Caco-2 (cell line): ENCODE results near the gene RCHY1. TPM values are rescaled to one million over a fixed set of nuclear protein-coding genes. Genes with fewer than 3 reads are reported as not detected.
"Not testable (repeated sequence)": the region's sequence is repeated elsewhere in the genome, so short reads cannot be mapped to it uniquely, and the experiment has no call there.

Source experiments
- BruUV-seq: library from RNA; stranded (reverse); fragments of 400-500 nt; replicated peaks from 2 replicates; lab custom pipeline; 2021; lab: Mats Ljungman, UMichigan
- CTCF ChIA-PET: fragments of 300-600 bp; sonication (Branson Sonifier 250); formaldehyde crosslinking; loops from one replicate; lab custom pipeline; 2022; ENCODE audit warnings: antibody characterized with exemption; lab: Charles Lee
- POLR2A ChIA-PET: fragments of 300-600 bp; sonication (Branson Sonifier 250); formaldehyde crosslinking; loops from one replicate; lab custom pipeline; 2022; ENCODE audit warnings: antibody characterized with exemption; lab: Charles Lee
- DNase-seq, 2 experiments: peaks; one replicate each; pipeline versions ENCODE4 v3.0.0 to v3.0.0-alpha.2; 2020 to 2022
- H3K27me3 ChIP-seq: replicated peaks from 2 replicates; pipeline ENCODE4 v1.6.0; 2011; ENCODE audit warnings: low read length; ENCODE audit not compliant: control insufficient read depth, insufficient read depth
- H3K36me3 ChIP-seq: 2 replicates; pipeline ENCODE4 v1.5.1; 2011; ENCODE audit warnings: low read length; ENCODE audit not compliant: control insufficient read depth, insufficient read depth
- H3K4me1 ChIP-seq: fragments of 250-450 bp; sonication (Bioruptor Pico); 2 replicates; pipeline ENCODE4 v1.5.1; 2020; ENCODE audit warnings: mild to moderate bottlenecking
- H3K4me3 ChIP-seq: 2 replicates; pipeline ENCODE4 v1.5.1; 2011; ENCODE audit warnings: low read depth, mild to moderate bottlenecking, control low read depth, low read length
- H3K9me3 ChIP-seq: fragments of 250-450 bp; sonication (Bioruptor Pico); 2 replicates; pipeline ENCODE4 v1.5.1; 2020; ENCODE audit warnings: mild to moderate bottlenecking, moderate library complexity
- H3K27ac Mint-ChIP-seq: one replicate; pipeline ENCODE4 v1.8.0; 2022; ENCODE audit warnings: mixed read lengths; ENCODE audit not compliant: unreplicated experiment
- H3K27me3 Mint-ChIP-seq: one replicate; pipeline ENCODE4 v1.8.0; 2022; ENCODE audit warnings: mixed read lengths; ENCODE audit not compliant: insufficient read depth, unreplicated experiment
- H3K36me3 Mint-ChIP-seq: one replicate; pipeline ENCODE4 v1.8.0; 2022; ENCODE audit warnings: mild to moderate bottlenecking, mixed read lengths; ENCODE audit not compliant: insufficient read depth, unreplicated experiment
- H3K4me1 Mint-ChIP-seq: one replicate; pipeline ENCODE4 v1.8.0; 2022; ENCODE audit warnings: low read depth, mixed read lengths; ENCODE audit not compliant: unreplicated experiment
- H3K4me3 Mint-ChIP-seq: one replicate; pipeline ENCODE4 v1.8.0; 2022; ENCODE audit warnings: mild to moderate bottlenecking, moderate library complexity, mixed read lengths; ENCODE audit not compliant: unreplicated experiment
- H3K9me3 Mint-ChIP-seq: one replicate; pipeline ENCODE4 v1.8.0; 2022; ENCODE audit warnings: mixed read lengths; ENCODE audit not compliant: unreplicated experiment
- intact Hi-C: fragments of 100-400 bp; cut with micrococcal nuclease; formaldehyde crosslinking; loops from one replicate; pipeline ENCODE4 v1.10.0; 2022; ENCODE audit not compliant: unreplicated experiment
- total RNA-seq: library from RNA; stranded (reverse); gene quantifications from 2 replicates; pipeline ENCODE4 v1.2.3, GENCODE V29; 2022
- TF ChIP-seq, protein P1 (sequence below), 2 experiments: fragments of 200-600 bp in 1 of 2; IDR thresholded peaks; 1 replicate in 1 of 2; 2 replicates in 1 of 2; pipeline versions ENCODE4 v1.5.1 to v1.8.0; 2011 to 2022; ENCODE audit warnings: antibody characterized with exemption in 1 of 2, control low read depth in 1 of 2, inconsistent platforms in 1 of 2, low read depth in 1 of 2, low read length in 1 of 2, mild to moderate bottlenecking in 1 of 2, moderate library complexity in 1 of 2; ENCODE audit not compliant: insufficient read depth in 1 of 2, severe bottlenecking in 1 of 2, unreplicated experiment in 1 of 2

Gene RCHY1
- total RNA-seq, 1 experiment from 2014 or later = 38.2 TPM

DNA sequence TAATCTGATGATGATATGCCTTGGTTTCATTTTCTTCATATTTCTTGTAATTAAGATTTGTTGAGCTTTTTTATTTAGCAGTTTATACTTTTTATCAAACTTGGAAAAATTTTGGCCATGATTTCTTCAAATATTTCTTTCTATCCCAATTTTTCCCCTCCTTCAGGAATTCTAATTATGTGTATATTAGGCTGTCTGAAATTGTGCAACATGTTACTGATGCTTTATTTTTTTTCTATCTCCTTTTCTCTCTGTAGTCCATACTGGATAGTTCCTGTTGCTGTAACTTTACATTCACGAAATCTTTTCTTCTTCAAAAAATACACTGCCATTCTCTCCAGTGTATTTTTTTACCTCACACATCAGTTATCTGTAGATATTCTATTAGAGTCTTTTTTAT is 10.9 kb upstream of the RCHY1 start:
- Histone ChIP-seq H3K36me3 (no peaks in the 10 kb centered on the region), H3K4me3 (no peak overlapping the region), H3K4me1 (no peaks in the 10 kb centered on the region), H3K27me3 (no peaks in the 10 kb centered on the region), H3K9me3 (no peaks in the 10 kb centered on the region)
- BruUV-seq = no TSS peak
- no peaks in the 10 kb centered on the region for H3K4me1 Mint-ChIP-seq
- H3K27ac Mint-ChIP-seq = no peak overlapping the region
- no peak for DNase-seq
- TF ChIP-seq, protein P1, sequence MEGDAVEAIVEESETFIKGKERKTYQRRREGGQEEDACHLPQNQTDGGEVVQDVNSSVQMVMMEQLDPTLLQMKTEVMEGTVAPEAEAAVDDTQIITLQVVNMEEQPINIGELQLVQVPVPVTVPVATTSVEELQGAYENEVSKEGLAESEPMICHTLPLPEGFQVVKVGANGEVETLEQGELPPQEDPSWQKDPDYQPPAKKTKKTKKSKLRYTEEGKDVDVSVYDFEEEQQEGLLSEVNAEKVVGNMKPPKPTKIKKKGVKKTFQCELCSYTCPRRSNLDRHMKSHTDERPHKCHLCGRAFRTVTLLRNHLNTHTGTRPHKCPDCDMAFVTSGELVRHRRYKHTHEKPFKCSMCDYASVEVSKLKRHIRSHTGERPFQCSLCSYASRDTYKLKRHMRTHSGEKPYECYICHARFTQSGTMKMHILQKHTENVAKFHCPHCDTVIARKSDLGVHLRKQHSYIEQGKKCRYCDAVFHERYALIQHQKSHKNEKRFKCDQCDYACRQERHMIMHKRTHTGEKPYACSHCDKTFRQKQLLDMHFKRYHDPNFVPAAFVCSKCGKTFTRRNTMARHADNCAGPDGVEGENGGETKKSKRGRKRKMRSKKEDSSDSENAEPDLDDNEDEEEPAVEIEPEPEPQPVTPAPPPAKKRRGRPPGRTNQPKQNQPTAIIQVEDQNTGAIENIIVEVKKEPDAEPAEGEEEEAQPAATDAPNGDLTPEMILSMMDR (IDR thresholded peaks at IDR 0.05; ENCODE audit: insufficient read depth in 1 of 2, low read depth in 1 of 2, low read length in 1 of 2, severe bottlenecking in 1 of 2, unreplicated experiment in 1 of 2) = no peak
- intact Hi-C loops = no loop called here
- no peaks in the 10 kb centered on the region for H3K9me3 Mint-ChIP-seq
- ChIA-PET CTCF (no interaction called here), POLR2A (no interaction called here)
- H3K36me3 Mint-ChIP-seq = peaks cover 26% of the 10 kb centered on the region
- no peak overlapping the region for H3K4me3 Mint-ChIP-seq
- H3K27me3 Mint-ChIP-seq = no peaks in the 10 kb centered on the region

DNA sequence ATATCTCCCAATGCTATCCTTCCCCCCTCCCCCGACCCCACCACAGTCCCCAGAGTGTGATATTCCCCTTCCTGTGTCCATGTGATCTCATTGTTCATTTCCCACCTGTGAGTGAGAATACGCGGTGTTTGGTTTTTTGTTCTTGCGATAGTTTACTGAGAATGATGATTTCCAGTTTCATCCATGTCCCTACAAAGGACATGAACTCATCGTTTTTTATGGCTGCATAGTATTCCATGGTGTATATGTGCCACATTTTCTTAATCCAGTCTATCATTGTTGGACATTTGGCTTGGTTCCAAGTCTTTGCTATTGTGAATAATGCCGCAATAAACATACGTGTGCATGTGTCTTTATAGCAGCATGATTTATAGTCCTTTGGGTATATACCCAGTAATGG is 5.2 kb upstream of the RCHY1 start:
- DNase-seq, H3K9me3 Mint-ChIP-seq, H3K4me1 Mint-ChIP-seq, H3K27me3 ChIP-seq, POLR2A ChIA-PET, H3K36me3 ChIP-seq, H3K27me3 Mint-ChIP-seq, intact Hi-C loops, H3K4me3 ChIP-seq, H3K4me3 Mint-ChIP-seq, H3K9me3 ChIP-seq, H3K27ac Mint-ChIP-seq, H3K4me1 ChIP-seq, CTCF ChIA-PET, BruUV-seq: not testable (repeated sequence)
- H3K36me3 Mint-ChIP-seq = peaks cover 31% of the 10 kb centered on the region

DNA sequence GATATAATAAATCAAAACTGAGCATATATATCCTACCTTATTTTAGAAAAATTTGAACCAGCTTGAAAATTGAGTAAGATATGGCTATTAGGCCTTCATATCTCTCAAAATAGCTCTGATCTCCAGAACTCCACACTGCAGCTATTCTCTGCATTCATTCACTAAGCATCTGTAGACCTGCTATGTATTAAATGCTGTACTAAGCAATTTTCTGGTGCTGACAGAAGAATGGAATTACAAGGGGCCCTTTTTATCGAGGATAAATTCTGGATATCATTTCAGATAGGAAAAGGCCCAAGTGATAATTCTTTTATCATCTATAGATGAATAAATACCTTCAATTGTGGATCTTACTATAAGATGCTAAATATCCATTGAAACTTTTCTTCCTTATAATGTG is 1.9 kb upstream of the RCHY1 start:
- no peak for DNase-seq
- H3K36me3 Mint-ChIP-seq = peaks cover 27% of the 10 kb centered on the region
- POLR2A ChIA-PET = no interaction called here
- H3K9me3 Mint-ChIP-seq = no peaks in the 10 kb centered on the region
- Histone ChIP-seq H3K36me3 (peaks cover 1% of the 10 kb centered on the region; the same call in 1 of the 2 replicates), H3K27me3 (no peaks in the 10 kb centered on the region), H3K4me1 (peaks cover 12% of the 10 kb centered on the region; the same call in 1 of the 2 replicates), H3K4me3 (no peak overlapping the region), H3K9me3 (no peaks in the 10 kb centered on the region)
- no peak overlapping the region for H3K4me3 Mint-ChIP-seq
- TF ChIP-seq, protein P1 (IDR thresholded peaks at IDR 0.05; ENCODE audit: insufficient read depth in 1 of 2, low read depth in 1 of 2, low read length in 1 of 2, severe bottlenecking in 1 of 2, unreplicated experiment in 1 of 2) = no peak
- BruUV-seq = no TSS peak
- H3K27me3 Mint-ChIP-seq = no peaks in the 10 kb centered on the region
- peaks cover 6% of the 10 kb centered on the region for H3K4me1 Mint-ChIP-seq
- intact Hi-C loops = no loop called here
- no peak overlapping the region for H3K27ac Mint-ChIP-seq
- CTCF ChIA-PET = no interaction called here
